Loucy (cell line): ENCODE results near the gene AKR1A1.

Source experiments
- H2AFZ ChIP-seq: fragments of 200-600 bp; sonication (generic); 2 replicates; pipeline ENCODE4 v1.6.0; 2016; ENCODE audit warnings: antibody characterized with exemption, mild to moderate bottlenecking, low read length, moderate library complexity
- H3F3A ChIP-seq: fragments of 200-600 bp; 2 replicates; pipeline ENCODE4 v1.6.0; 2016; ENCODE audit warnings: antibody characterized with exemption, low read depth, mild to moderate bottlenecking
- H3K27me3 ChIP-seq: fragments of 200-600 bp; sonication (generic); 2 replicates; pipeline ENCODE4 v1.6.1; 2014; ENCODE audit warnings: low read length, mild to moderate bottlenecking; ENCODE audit not compliant: insufficient read depth, poor library complexity, severe bottlenecking
- H3K36me3 ChIP-seq: fragments of 200-600 bp; sonication (generic); 2 replicates; pipeline ENCODE4 v1.6.1; 2016; ENCODE audit warnings: low read length; ENCODE audit not compliant: insufficient read depth
- H3K4me1 ChIP-seq: fragments of 200-600 bp; sonication (generic); 2 replicates; pipeline ENCODE4 v1.5.1; 2014; ENCODE audit warnings: low read length, mild to moderate bottlenecking; ENCODE audit not compliant: insufficient read depth, poor library complexity, severe bottlenecking
- H3K4me2 ChIP-seq: fragments of 200-600 bp; sonication (generic); 2 replicates; pipeline ENCODE4 v1.6.0; 2014; ENCODE audit warnings: antibody characterized with exemption, low read length, low read depth, mild to moderate bottlenecking; ENCODE audit not compliant: poor library complexity, severe bottlenecking
- H3K4me3 ChIP-seq: fragments of 200-600 bp; sonication (generic); 2 replicates; pipeline ENCODE4 v1.5.1; 2014; ENCODE audit warnings: low read length, mild to moderate bottlenecking, mixed read lengths; ENCODE audit not compliant: poor library complexity, severe bottlenecking
- H3K79me2 ChIP-seq: fragments of 200-600 bp; sonication (generic); 2 replicates; pipeline ENCODE4 v1.6.1; 2014; ENCODE audit warnings: low read length; ENCODE audit not compliant: insufficient read depth
- H3K9ac ChIP-seq: fragments of 200-600 bp; sonication (generic); 2 replicates; pipeline ENCODE4 v1.6.0; 2014; ENCODE audit warnings: mild to moderate bottlenecking, low read depth, low read length, moderate library complexity; ENCODE audit not compliant: poor library complexity, severe bottlenecking
- H3K9me2 ChIP-seq: fragments of 200-600 bp; sonication (generic); replicated peaks from 2 replicates; pipeline ENCODE4 v1.6.1; 2016; ENCODE audit warnings: low read depth, low read length, mixed read lengths
- H3K9me3 ChIP-seq: fragments of 200-600 bp; sonication (generic); 2 replicates; pipeline ENCODE4 v1.6.1; 2014; ENCODE audit warnings: mild to moderate bottlenecking, antibody characterized with exemption, low read length, low read depth; ENCODE audit not compliant: insufficient read depth
- H4K20me1 ChIP-seq: fragments of 200-600 bp; sonication (generic); 2 replicates; pipeline ENCODE4 v1.6.0; 2014; ENCODE audit warnings: antibody characterized with exemption, low read length, mild to moderate bottlenecking; ENCODE audit not compliant: insufficient read depth, poor library complexity, severe bottlenecking
- CTCF ChIP-seq: fragments of 200-600 bp; sonication (generic); conservative IDR thresholded peaks from 2 replicates; pipeline ENCODE4 v1.5.1; 2014; ENCODE audit warnings: mild to moderate bottlenecking, antibody characterized with exemption, low read length
- EZH2phosphoT487 ChIP-seq: fragments of 200-600 bp; IDR thresholded peaks from 2 replicates; pipeline ENCODE4 v1.6.1; 2018; ENCODE audit warnings: antibody characterized with exemption, mild to moderate bottlenecking, moderate library complexity, borderline replicate concordance

AKR1A1 gene

GRCh38 chr1:45569571-45569961 lies 18.9 kb downstream of the AKR1A1 start:
- Histone ChIP-seq H3K9ac (no peak overlapping the region), H3K36me3 (peaks cover 53% of the 10 kb centered on the region; the same call in 1 of the 2 replicates), H3K79me2 (no peaks in the 10 kb centered on the region), H3F3A (peaks cover 6% of the 10 kb centered on the region; the same call in 1 of the 2 replicates), H3K9me2 (no peaks in the 10 kb centered on the region), H3K9me3 (no peaks in the 10 kb centered on the region), H4K20me1 (peaks cover 11% of the 10 kb centered on the region), H3K4me1 (no peaks in the 10 kb centered on the region), H3K27me3 (no peaks in the 10 kb centered on the region), H2AFZ (no peak overlapping the region), H3K4me3 (no peak overlapping the region), H3K4me2 (no peak overlapping the region)
- TF ChIP-seq CTCF = no peak
- no peak for TF ChIP-seq EZH2phosphoT487

- H3K36me3 ChIP-seq = peaks cover 53% of the 10 kb centered on the region; the same call in 1 of the 2 replicates
Observed at GRCh38 chr1:45569962-45570581, 19.4 kb downstream of the AKR1A1 start.

GRCh38 chr1:45570631-45571030 lies 20.0 kb downstream of the AKR1A1 start:
- TF ChIP-seq CTCF = no peak
- TF ChIP-seq EZH2phosphoT487 = no peak
- Histone ChIP-seq H3K9ac (no peak overlapping the region), H3K4me3 (no peak overlapping the region), H3K27me3 (no peaks in the 10 kb centered on the region), H3K36me3 (peaks cover 51% of the 10 kb centered on the region; the same call in 1 of the 2 replicates), H3F3A (peaks cover 6% of the 10 kb centered on the region; the same call in 1 of the 2 replicates), H3K9me3 (no peaks in the 10 kb centered on the region), H3K79me2 (no peaks in the 10 kb centered on the region), H3K9me2 (no peaks in the 10 kb centered on the region), H4K20me1 (peaks cover 11% of the 10 kb centered on the region), H3K4me1 (no peaks in the 10 kb centered on the region), H3K4me2 (no peak overlapping the region), H2AFZ (no peak overlapping the region)

More at GRCh38 chr1:45569962-45570581, 19.4 kb downstream of the AKR1A1 start:
- H3K4me2 ChIP-seq = no peak overlapping the region
- peaks cover 6% of the 10 kb centered on the region; the same call in 1 of the 2 replicates for H3F3A ChIP-seq
- no peak overlapping the region for H2AFZ ChIP-seq
- TF ChIP-seq EZH2phosphoT487 (no peak), CTCF (peak; percentile 99)
- no peaks in the 10 kb centered on the region for H3K4me1 ChIP-seq
- no peak overlapping the region for H3K4me3 ChIP-seq
- no peaks in the 10 kb centered on the region for H3K79me2 ChIP-seq
- peaks cover 11% of the 10 kb centered on the region for H4K20me1 ChIP-seq
- H3K9ac ChIP-seq = no peak overlapping the region
- no peaks in the 10 kb centered on the region for H3K9me2 ChIP-seq
- H3K27me3 ChIP-seq = no peaks in the 10 kb centered on the region
- H3K9me3 ChIP-seq = no peaks in the 10 kb centered on the region
